Keratinocyte (primary cell): Measurements from ENCODE around the gene CRHR2.

Experiments
- CTCF ChIP-seq, 3 experiments: IDR thresholded peaks in 1 of 3; conservative IDR thresholded peaks in 1 of 3; optimal IDR thresholded peaks in 1 of 3; 2 replicates in 2 of 3; 3 replicates in 1 of 3; pipeline versions ENCODE3 to v1.5.1; 2011; ENCODE audit warnings: low read length in 3 of 3, mild to moderate bottlenecking in 3 of 3, moderate library complexity in 2 of 3, control low read depth in 1 of 3, inconsistent platforms in 1 of 3; ENCODE audit not compliant: insufficient read depth in 2 of 3; ENCODE audit errors: extremely low read depth in 1 of 3
- EZH2 ChIP-seq: IDR thresholded peaks from one replicate; pipeline ENCODE4 v1.6.1; 2012; ENCODE audit warnings: inconsistent platforms, mild to moderate bottlenecking, low read length, moderate library complexity

GRCh38 chr7:30729642-30730041 lies 47.4 kb upstream of the CRHR2 start:
- TF ChIP-seq CTCF (optimal IDR thresholded peaks at IDR 0.05 in 1 of 3, IDR thresholded peaks at IDR 0.05 in 1 of 3, conservative IDR thresholded peaks at IDR 0.05 in 1 of 3; ENCODE audit: extremely low read depth in 1 of 3, insufficient read depth in 2 of 3, low read length in 3 of 3) (no peak), EZH2 (no peak)
